Peyer's patch (tissue), 4 donors: Measurements from ENCODE around the gene TGFA. TPM values are rescaled to one million over a fixed set of nuclear protein-coding genes. Genes with fewer than 3 reads are reported as not detected.
A peak's percentile ranks its signal among the peaks of the same experiment; 100 is the strongest.

Experiments used
- DNase-seq, 3 donors: peaks; one replicate each; pipeline ENCODE4 v3.0.0-alpha.2; 2017 to 2019
- H3K27ac ChIP-seq, 4 donors: fragments of 200-600 bp; sonication (generic); one replicate each; pipeline ENCODE4 v1.5.1; 2016 to 2019
- H3K27me3 ChIP-seq, 2 donors: fragments of 200-600 bp; sonication (generic); one replicate each; pipeline ENCODE4 v1.5.1; 2019
- H3K36me3 ChIP-seq, 3 donors: fragments of 200-600 bp; sonication (generic); one replicate each; pipeline ENCODE4 v1.5.1; 2016 to 2019
- H3K4me1 ChIP-seq, 4 donors: fragments of 200-600 bp; sonication (generic); one replicate each; pipeline ENCODE4 v1.5.1; 2016 to 2019
- H3K4me3 ChIP-seq, 4 donors: fragments of 200-600 bp; sonication (generic); 1 replicate in 3 of 4; 2 replicates in 1 of 4; pipeline ENCODE4 v1.5.1; 2016 to 2019; ENCODE audit warnings: mild to moderate bottlenecking in 1 of 4
- H3K9me3 ChIP-seq, 4 donors: fragments of 200-600 bp; sonication (generic); one replicate each; pipeline ENCODE4 v1.5.1; 2016 to 2019; ENCODE audit warnings: mild to moderate bottlenecking in 1 of 4
- POLR2A ChIP-seq, 2 donors: fragments of 450-650 bp; IDR thresholded peaks; one replicate each; pipeline ENCODE4 v1.5.1; 2017; ENCODE audit warnings: antibody characterized with exemption in 2 of 2, mild to moderate bottlenecking in 2 of 2, moderate library complexity in 2 of 2
- total RNA-seq, 4 donors: library from RNA; depleted of rRNA; stranded (reverse); fragments of >200 nt; gene quantifications; one replicate each; pipeline ENCODE4 v1.1.0, GENCODE V29; 2016
- TF ChIP-seq, protein P1 (sequence below), 6 experiments: fragments of 450-650 bp in 4 of 6; fragments of 200-600 bp in 2 of 6; sonication (generic) in 1 of 6; IDR thresholded peaks; one replicate each; pipeline ENCODE4 v1.5.1; 2017 to 2019; ENCODE audit warnings: antibody characterized with exemption in 6 of 6, mild to moderate bottlenecking in 3 of 6, moderate library complexity in 1 of 6

The TGFA gene
- total RNA-seq, 4 donors from 2014 or later, result 2.5 to 51.6 (median 37.9) TPM

DNA sequence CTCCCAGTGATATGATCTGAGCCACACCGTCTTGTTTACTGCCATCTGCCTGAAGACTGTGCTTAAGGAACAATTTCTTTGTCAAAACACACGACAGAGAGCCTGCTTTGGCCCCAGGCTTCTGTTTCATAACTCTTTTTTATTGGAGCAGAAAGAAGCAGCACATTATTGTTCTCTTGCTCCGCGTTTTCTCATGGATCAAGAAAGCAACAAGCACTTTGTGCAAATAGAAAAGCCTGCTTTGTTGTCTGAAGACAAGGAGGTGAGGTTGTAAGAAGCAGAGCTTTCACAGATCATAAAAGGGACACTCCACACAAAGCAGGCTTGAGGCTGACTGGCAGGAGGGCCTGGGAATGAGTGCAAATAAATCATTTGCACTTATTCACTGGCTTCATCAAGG, 133.5 kb downstream of the TGFA start:
- Histone ChIP-seq H3K27ac (no peak overlapping the region), H3K9me3 (no peaks in the 10 kb centered on the region), H3K27me3 (no peaks in the 10 kb centered on the region), H3K4me1 (no peaks in the 10 kb centered on the region), H3K4me3 (no peak overlapping the region), H3K36me3 (no peaks in the 10 kb centered on the region)
- TF ChIP-seq, protein P1, sequence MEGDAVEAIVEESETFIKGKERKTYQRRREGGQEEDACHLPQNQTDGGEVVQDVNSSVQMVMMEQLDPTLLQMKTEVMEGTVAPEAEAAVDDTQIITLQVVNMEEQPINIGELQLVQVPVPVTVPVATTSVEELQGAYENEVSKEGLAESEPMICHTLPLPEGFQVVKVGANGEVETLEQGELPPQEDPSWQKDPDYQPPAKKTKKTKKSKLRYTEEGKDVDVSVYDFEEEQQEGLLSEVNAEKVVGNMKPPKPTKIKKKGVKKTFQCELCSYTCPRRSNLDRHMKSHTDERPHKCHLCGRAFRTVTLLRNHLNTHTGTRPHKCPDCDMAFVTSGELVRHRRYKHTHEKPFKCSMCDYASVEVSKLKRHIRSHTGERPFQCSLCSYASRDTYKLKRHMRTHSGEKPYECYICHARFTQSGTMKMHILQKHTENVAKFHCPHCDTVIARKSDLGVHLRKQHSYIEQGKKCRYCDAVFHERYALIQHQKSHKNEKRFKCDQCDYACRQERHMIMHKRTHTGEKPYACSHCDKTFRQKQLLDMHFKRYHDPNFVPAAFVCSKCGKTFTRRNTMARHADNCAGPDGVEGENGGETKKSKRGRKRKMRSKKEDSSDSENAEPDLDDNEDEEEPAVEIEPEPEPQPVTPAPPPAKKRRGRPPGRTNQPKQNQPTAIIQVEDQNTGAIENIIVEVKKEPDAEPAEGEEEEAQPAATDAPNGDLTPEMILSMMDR (IDR thresholded peaks at IDR 0.05), result no peak
- no peak for TF ChIP-seq POLR2A (IDR thresholded peaks at IDR 0.05)
- no peak for DNase-seq

DNA sequence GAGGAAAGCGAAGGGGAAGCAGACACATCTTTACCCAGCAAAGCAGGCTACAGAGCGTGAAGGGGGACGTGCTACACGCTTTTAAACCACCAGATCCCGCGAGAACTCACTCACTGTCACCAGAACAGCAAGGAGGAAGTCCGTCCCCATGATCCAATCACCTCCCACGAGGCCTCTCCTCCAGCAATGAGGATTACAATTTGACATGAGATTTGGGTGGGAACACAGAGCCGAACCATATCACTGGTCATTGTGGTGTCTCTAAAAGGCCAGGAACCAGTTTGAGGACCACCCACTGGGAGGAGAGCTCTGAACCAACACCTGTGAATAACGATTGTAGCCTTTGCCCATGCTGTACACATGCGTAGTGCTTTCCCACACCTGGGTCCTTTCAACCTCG, 135.1 kb downstream of the TGFA start:
- Histone ChIP-seq H3K36me3 (no peaks in the 10 kb centered on the region), H3K27ac (no peak overlapping the region), H3K4me3 (no peak overlapping the region), H3K9me3 (no peaks in the 10 kb centered on the region), H3K4me1 (no peaks in the 10 kb centered on the region), H3K27me3 (no peaks in the 10 kb centered on the region)
- TF ChIP-seq POLR2A (IDR thresholded peaks at IDR 0.05), result no peak
- TF ChIP-seq, protein P1 (IDR thresholded peaks at IDR 0.05), result no peak
- no peak for DNase-seq

DNA sequence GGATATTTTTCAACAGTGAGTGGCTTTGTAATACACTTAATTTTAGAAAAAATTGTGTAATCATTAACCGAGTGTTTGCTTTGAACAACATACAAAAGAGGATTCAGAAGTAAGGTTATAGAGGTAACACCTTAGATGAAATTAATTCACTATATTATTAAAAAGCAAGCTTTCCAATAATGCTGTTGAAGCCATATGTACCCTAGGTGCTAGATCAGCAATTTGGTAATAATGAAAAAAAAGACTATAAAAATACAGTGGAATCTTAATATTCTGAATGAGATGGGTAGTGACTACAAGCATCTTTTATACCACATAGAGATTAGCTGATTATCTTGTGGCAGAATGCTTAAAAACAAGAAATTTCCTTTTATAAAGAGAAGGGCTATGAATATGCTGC, 136.6 kb downstream of the TGFA start:
- Histone ChIP-seq H3K9me3 (no peaks in the 10 kb centered on the region), H3K36me3 (no peaks in the 10 kb centered on the region), H3K4me3 (no peak overlapping the region), H3K27ac (no peak overlapping the region), H3K4me1 (peaks cover 0 to 8% (median 0%) of the 10 kb centered on the region in 4 donors), H3K27me3 (no peaks in the 10 kb centered on the region)
- DNase-seq, result no peak
- TF ChIP-seq, protein P1 (IDR thresholded peaks at IDR 0.05), result no peak
- no peak for TF ChIP-seq POLR2A (IDR thresholded peaks at IDR 0.05)

DNA sequence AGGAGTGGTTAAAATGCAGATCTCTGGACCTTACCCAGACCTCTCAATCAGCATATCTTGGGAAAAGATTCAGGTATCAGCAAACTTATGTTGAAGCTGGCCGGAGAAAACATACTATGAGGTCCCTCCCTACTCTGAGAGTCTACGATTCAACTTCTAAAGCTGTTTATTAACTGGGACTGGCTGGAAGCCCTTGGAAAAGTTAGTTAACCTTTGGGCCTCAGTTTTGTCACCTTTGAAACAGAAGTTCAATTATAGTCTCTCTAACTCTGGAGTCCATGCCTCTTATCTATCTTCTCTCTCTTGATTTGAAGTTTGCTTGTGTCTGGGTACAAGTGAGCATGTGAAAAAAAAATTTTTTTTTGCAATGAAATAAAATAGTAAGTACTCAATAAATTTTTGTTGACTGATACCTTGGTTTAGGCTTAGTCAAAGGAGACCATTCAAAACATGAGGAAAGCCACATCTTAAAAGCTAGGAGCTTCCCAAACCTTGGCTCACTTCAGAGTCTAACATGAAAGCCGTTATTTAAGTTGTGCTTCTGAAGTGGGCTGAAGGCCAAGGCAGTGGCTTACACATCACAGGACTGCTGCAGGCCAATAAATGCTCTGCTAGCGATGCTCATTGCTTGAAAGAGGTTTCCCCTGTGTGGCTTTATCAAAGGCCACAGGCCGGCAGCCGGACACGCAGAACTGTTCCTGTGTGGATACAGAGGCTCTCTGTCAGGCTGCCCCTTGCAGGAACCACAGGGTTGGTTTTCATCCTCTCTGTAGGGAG, 141.1 kb downstream of the TGFA start:
- peaks cover 0 to 8% (median 0%) of the 10 kb centered on the region in 4 donors for H3K4me1 ChIP-seq
- TF ChIP-seq POLR2A (IDR thresholded peaks at IDR 0.05), result no peak
- TF ChIP-seq, protein P1 (IDR thresholded peaks at IDR 0.05), result no peak
- H3K9me3 ChIP-seq, result no peaks in the 10 kb centered on the region
- H3K36me3 ChIP-seq, result no peaks in the 10 kb centered on the region
- peak overlapping the region in 2 of 4 donors; percentile 55 to 70 for H3K27ac ChIP-seq
- DNase-seq, result no peak
- H3K4me3 ChIP-seq, result no peak overlapping the region
- no peaks in the 10 kb centered on the region for H3K27me3 ChIP-seq

DNA sequence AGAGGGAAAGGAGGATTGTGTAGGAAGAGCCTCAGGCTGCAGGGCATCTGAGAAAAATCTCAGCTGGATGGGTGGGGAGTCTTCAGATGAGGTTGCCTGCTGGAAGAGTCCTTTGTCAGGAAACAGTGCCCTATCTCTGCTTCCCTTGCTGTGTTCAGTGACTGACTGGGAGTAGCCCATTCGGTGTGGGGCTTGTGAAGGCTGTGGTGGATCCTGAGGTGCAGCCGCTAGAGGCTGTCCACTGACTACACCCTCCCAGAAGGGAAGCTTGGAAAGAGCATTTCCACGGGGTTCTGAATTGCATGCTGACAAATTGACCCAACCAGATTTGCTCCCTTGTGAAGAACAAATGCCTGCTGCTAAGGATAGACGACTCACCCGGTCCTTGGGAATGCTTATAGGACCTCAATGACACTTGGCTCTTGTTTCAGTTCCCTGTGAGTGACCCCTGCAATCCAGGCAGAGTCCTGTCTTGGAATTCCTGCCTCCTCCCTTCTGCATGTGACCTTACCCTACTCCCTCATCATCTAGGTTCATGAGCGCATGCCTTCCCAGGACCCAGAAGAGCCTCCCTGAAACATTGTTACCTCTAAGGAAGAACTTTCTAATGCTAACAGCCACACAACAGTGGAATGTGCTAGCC, 142.0 kb downstream of the TGFA start:
- Histone ChIP-seq H3K27me3 (no peaks in the 10 kb centered on the region), H3K4me1 (peaks cover 0 to 8% (median 0%) of the 10 kb centered on the region in 4 donors), H3K9me3 (no peaks in the 10 kb centered on the region), H3K4me3 (no peak overlapping the region), H3K36me3 (no peaks in the 10 kb centered on the region), H3K27ac (peak overlapping the region in 2 of 4 donors; percentile 55 to 70)
- no peak for DNase-seq
- TF ChIP-seq, protein P1 (IDR thresholded peaks at IDR 0.05), result no peak
- no peak for TF ChIP-seq POLR2A (IDR thresholded peaks at IDR 0.05)
